ENCODE data around the gene TMEM143. TPM values are rescaled to one million over a fixed set of nuclear protein-coding genes. Genes with fewer than 3 reads are reported as not detected.
"Not testable (repeated sequence)": the region's sequence is repeated elsewhere in the genome, so short reads cannot be mapped to it uniquely, and the experiment has no call there.

The TMEM143 gene
- total RNA-seq, 1 experiment from 2014 or later, result 3.3 TPM

DNA sequence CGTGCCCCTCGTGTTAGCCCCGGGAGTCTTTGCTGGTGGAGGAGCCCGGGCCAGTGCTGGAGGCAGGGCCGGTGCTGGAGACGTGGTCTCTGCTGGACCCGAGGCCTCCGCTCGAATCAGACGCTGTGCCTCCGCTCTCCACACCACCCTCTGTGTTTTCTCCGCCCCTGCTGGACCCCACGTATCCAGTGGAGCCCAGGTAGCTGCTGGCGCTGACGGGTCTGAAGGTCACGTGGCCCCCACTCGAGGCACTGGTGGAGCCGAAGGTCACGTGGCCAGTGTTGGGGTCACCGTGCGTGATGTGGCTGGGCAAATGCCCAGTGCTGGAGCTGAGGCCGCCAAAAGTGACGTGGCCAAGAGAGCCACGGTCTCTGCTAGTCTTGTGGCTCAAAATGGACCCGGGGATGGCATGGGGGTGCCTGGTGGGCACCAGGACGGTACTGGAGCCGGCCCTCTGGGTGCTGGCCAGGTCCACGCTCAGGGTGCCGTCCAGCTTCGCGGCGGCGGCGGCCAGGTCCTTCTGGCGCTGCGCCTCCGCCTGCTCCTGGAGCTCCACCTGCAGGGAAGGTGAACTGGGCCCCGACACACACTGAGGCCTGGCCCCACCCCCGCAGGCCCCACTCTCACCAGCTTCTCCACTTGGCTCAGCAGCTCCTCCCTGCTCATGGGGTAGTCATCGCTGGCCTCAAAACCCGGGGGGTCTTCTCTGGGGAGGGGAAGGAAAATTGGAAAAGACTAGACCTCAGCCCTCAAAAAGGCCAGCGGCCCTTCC lies 66.6 kb downstream of the TMEM143 start:
- no peak for DNase-seq (ENCODE audit: low spot score)

GRCh38 chr19:48295458-48295857 lies 68.3 kb downstream of the TMEM143 start:
- no peak for DNase-seq (ENCODE audit: low spot score)

DNA sequence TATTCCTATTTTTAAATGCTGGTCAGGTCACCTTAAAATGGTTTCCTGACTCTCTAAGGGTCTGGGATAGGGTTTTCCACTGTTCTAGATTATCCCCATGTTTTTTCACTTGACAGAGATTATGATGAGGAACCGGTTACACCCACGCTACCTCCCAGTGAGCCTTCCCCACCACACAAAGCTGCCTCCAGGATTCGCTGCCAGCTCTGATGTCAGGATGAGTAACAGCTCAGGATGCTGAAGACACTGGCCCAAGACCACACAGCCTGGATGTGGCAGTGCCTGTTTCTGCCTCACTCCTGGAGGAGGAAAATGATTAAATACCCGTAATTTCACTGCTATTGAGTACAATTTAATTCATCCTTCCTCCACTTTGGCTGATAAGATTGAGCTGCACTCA lies 70.9 kb downstream of the TMEM143 start:
- no peak for DNase-seq (ENCODE audit: low spot score)

- not testable (repeated sequence) for DNase-seq (ENCODE audit: low spot score)
Measured at GRCh38 chr19:48291489-48291815, 72.3 kb downstream of the TMEM143 start.

- peak; percentile 72 for DNase-seq (ENCODE audit: low spot score)
Measured at GRCh38 chr19:48290771-48291488, 72.8 kb downstream of the TMEM143 start.

GRCh38 chr19:48290401-48290770 lies 73.4 kb downstream of the TMEM143 start:
- peak; percentile 77 for DNase-seq (ENCODE audit: low spot score)

DNA sequence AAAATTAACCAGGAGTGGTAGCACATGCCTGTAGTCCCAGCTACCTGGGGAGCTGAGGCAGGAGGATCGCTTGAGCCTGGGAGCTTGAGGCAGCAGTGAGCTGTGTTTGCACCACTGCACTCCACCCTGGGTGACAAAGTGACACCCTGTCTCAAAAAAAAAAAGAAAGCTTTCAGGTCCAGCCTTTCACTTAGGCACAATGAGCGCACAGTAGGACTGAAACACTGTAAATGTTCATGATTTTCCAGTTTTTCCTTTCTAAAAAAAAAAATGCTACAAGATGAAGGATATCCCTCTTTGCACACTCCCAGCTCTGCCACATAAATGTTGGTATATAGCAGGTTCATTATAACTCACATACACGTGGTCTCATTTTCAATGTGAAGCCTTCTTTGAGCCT lies 76.0 kb downstream of the TMEM143 start:
- DNase-seq (ENCODE audit: low spot score), result no peak

DNA sequence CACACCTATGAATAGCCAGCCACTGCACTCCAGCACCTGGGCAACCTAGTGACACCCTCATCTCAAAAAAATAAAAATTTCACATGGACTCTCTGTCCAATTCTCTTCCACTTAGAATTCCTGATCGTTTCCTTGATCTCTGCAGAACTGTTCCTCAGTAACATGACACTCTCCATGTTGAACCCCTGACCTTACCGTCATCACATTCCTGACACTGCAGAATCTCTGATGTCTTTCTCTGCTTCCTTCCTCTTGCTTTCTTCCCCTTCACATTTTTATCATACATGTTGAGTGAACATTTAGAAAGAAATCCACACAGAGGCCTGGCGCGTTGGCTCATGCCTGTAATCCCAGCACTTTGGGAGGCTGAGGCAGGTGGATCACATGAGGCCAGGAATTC lies 78.8 kb downstream of the TMEM143 start:
- DNase-seq (ENCODE audit: low spot score), result no peak

GRCh38 chr19:48283908-48284307 lies 79.8 kb downstream of the TMEM143 start:
- DNase-seq (ENCODE audit: low spot score), result no peak

Other genes with a start within 250 kb of the TMEM143 start
- gene LIG1, start 193.6 kb downstream of the TMEM143 start, total RNA-seq (2014; rRNA removed; shearing (Covaris generic)), result 58.5 and 65.5 TPM in 2 replicates
- gene ZSWIM9, start 193.3 kb downstream of the TMEM143 start, total RNA-seq (2014; rRNA removed; shearing (Covaris generic)), result 0.54 and 0.84 TPM in 2 replicates
- gene CARD8, start 108.0 kb downstream of the TMEM143 start, total RNA-seq (2014; rRNA removed; shearing (Covaris generic)), result 9.6 and 18.6 TPM in 2 replicates
- gene ZNF114, start 93.9 kb downstream of the TMEM143 start, total RNA-seq (2014; rRNA removed; shearing (Covaris generic)), result 0.06 TPM in 1 of 2 replicates, not detected in the other
- 80.2 and 150 TPM in 2 replicates for gene EMP3, start 38.4 kb downstream of the TMEM143 start, total RNA-seq (2014; rRNA removed; shearing (Covaris generic))
- gene SYNGR4, start 427 bp upstream of the TMEM143 start, total RNA-seq (2014; rRNA removed; shearing (Covaris generic)), result 0.35 TPM in 1 of 2 replicates, not detected in the other
- gene KDELR1, start 27.6 kb upstream of the TMEM143 start, total RNA-seq (2014; rRNA removed; shearing (Covaris generic)), result 127 and 219 TPM in 2 replicates
- gene GRIN2D, start 29.7 kb upstream of the TMEM143 start, total RNA-seq (2014; rRNA removed; shearing (Covaris generic)), result not detected in 2 replicates
- 54.8 and 65.5 TPM in 2 replicates for gene GRWD1, start 82.0 kb upstream of the TMEM143 start, total RNA-seq (2014; rRNA removed; shearing (Covaris generic))
- gene KCNJ14, start 91.6 kb upstream of the TMEM143 start, total RNA-seq (2014; rRNA removed; shearing (Covaris generic)), result 0.23 and 0.41 TPM in 2 replicates
- gene CYTH2, start 105.4 kb upstream of the TMEM143 start, total RNA-seq (2014; rRNA removed; shearing (Covaris generic)), result 44.1 and 47.8 TPM in 2 replicates
- 0.43 TPM in 1 of 2 replicates, not detected in the other for gene LMTK3, start 147.9 kb upstream of the TMEM143 start, total RNA-seq (2014; rRNA removed; shearing (Covaris generic))
- 0.23 TPM in 1 of 2 replicates, not detected in the other for gene SULT2B1, start 188.2 kb upstream of the TMEM143 start, total RNA-seq (2014; rRNA removed; shearing (Covaris generic))
- not detected in 2 replicates for gene SPACA4, start 242.8 kb upstream of the TMEM143 start, total RNA-seq (2014; rRNA removed; shearing (Covaris generic))

Measured in H4 (cell line).